Raji (cell line): ENCODE measurements around the gene ANO2.

ENCODE experiments used
- POLR2A ChIP-seq: IDR thresholded peaks from 2 replicates; pipeline ENCODE4 v1.6.1; 2011; ENCODE audit warnings: low read depth, low read length, control low read depth; ENCODE audit not compliant: insufficient read depth

The ANO2 gene

GRCh38 chr12:5733136-5733755 lies 211.8 kb downstream of the ANO2 start:
- no peak for TF ChIP-seq POLR2A

- TF ChIP-seq POLR2A, result no peak
These were observed 214.1 kb downstream of the ANO2 start for GRCh38 chr12:5730962-5731361.

- TF ChIP-seq POLR2A, result no peak
These were observed 221.3 kb downstream of the ANO2 start for GRCh38 chr12:5723711-5724252.

GRCh38 chr12:5723071-5723470 lies 222.0 kb downstream of the ANO2 start:
- no peak for TF ChIP-seq POLR2A

- no peak for TF ChIP-seq POLR2A
These were observed 224.6 kb downstream of the ANO2 start for GRCh38 chr12:5720381-5721005.

GRCh38 chr12:5718680-5719079 lies 226.4 kb downstream of the ANO2 start:
- no peak for TF ChIP-seq POLR2A

GRCh38 chr12:5718073-5718472 lies 227.0 kb downstream of the ANO2 start:
- TF ChIP-seq POLR2A, result no peak

GRCh38 chr12:5716976-5717375 lies 228.1 kb downstream of the ANO2 start:
- TF ChIP-seq POLR2A, result no peak

- TF ChIP-seq POLR2A, result no peak
These were observed 228.9 kb downstream of the ANO2 start for GRCh38 chr12:5716201-5716600.

GRCh38 chr12:5715021-5715420 lies 230.0 kb downstream of the ANO2 start:
- TF ChIP-seq POLR2A, result no peak

GRCh38 chr12:5713599-5714081 lies 231.4 kb downstream of the ANO2 start:
- TF ChIP-seq POLR2A, result no peak

GRCh38 chr12:5710260-5710878 lies 234.7 kb downstream of the ANO2 start:
- no peak for TF ChIP-seq POLR2A

- no peak for TF ChIP-seq POLR2A
These were observed 236.7 kb downstream of the ANO2 start for GRCh38 chr12:5708371-5708770.

- TF ChIP-seq POLR2A, result no peak
These were observed 238.8 kb downstream of the ANO2 start for GRCh38 chr12:5706247-5706646.

- no peak for TF ChIP-seq POLR2A
These were observed 239.3 kb downstream of the ANO2 start for GRCh38 chr12:5705791-5706190.
